GM19025 (cell line): ENCODE measurements around the gene LPIN3.

Experiments
- ATAC-seq: cut with Tn5 transposase; IDR thresholded peaks from one replicate; pipeline ENCODE4 v1.9.1; 2021; ENCODE audit warnings: mild to moderate bottlenecking, low read depth, moderate library complexity; ENCODE audit not compliant: unreplicated experiment

Gene LPIN3

DNA sequence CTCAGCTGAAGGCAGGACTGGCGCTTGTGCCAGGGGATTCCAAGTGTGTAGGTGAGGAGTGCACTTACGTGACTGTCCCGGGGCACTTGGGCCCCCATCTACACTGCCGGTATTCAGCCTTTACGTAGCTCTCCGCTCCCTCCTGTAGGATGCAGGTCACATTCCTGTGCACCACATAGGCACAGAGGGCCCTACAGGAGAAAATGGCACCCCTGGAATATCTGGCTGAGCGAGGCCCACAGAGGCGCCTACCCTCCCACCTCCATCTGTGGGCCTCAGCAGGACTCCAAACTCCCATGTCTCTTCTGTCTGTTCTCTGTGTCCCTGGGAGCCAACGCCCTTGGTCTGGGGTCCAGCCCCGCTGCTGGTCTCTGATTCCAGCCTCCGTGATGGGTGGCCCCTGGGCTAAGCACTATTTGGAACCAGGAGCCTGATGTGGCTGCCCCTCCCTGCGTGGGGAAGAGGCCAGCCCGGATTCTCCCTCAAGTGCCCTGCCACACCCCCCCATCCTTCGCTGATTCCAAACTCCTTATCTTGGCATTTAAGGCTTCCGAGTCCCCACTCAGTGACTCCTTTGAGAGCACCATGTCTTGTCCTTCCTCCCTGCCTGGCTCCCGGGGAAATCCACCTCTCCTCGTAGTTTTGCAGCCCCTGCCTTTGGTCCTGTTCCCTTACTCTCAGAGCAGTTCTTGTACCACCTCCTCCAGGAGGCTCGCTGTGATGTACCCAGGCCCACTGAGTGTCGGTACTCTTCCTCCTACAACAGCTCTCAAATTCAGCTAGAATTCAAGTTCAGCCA lies 24.5 kb downstream of the LPIN3 start:
- no peak for ATAC-seq

DNA sequence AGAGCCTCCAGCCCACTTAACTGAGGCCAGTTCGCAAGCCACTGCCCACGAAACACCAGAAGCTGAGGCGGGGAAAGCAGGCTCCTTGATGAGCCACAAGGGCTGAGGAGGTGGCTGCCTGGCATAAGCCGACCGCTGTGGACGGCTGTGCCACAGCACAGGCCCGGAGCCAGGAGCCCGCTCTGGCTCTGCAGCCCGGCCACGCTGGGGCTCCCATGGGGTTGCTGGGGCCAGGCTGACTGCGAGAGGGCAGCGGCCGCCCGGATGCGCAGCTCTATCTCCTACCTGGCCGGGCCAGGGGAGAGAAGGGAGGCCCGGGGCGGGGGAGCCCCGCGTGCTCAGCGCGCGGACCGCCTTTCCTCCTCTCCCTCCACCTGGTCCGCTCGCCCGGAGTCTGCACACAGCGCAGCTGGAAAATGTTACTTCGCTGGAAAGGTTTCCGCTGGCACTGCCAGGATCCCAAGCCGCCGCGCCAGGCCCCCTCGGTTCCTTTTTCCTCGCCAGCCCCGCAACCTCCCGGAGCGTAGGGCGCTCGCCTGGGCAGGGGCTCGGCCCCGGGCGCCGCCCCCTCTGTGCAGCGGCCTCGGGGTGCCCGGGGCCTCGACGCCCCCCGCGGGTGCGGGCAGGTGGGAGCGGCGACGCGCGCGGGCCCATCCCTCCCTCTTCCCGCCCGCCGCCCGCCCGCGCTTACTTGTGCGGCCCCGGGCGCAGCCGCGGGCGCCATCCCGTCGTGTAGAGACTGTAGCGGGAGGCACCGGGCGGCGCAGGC lies 25.3 kb downstream of the LPIN3 start:
- ATAC-seq = no peak

DNA sequence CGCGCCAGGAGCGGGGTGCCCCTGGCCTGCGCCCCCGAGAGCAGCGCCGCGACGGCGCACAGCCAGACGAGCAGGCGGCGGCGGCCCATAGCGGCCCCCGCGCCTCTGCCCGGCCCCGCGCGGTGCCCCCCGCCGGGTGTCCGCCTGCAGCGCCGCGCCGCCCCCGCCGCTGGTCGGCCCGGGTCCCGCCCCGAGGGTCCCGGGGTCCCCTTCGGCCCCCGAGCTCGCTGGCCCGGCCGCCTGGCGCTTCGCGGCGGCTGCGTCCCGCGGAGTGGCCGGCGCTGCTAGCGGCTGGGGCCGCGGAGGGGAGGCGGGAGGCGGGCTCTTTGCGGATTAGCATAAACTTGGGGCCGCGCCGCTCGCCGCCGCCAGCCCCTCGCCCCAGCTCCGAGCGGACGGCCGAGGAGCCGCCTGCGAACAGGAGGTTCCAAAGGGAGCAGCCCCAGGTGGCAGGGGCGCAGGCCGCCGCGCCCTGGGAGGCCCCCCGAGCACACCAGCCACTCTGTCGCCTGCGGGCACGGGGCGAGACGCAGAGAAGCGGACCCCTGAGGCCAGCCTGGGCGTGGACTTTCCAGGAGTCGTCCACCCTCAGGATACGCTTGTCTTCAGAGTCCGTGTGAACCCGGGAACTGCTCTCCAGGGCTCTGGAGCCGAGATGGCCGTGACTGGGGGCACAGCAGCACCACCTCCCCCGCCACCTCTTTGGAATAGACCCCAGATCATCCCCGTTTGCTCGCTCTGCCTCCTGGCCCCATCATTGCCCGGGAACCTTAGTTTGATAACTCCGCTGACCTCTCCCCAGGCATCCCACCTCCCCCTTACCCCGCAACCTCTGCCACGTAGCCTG lies 26.1 kb downstream of the LPIN3 start, which contains the start of gene EMILIN3:
Gene EMILIN3 (minus strand): TSS at position 273 of the 847 bp plus-strand sequence. CDS start 184 bp downstream, at position 89.
- no peak for ATAC-seq

DNA sequence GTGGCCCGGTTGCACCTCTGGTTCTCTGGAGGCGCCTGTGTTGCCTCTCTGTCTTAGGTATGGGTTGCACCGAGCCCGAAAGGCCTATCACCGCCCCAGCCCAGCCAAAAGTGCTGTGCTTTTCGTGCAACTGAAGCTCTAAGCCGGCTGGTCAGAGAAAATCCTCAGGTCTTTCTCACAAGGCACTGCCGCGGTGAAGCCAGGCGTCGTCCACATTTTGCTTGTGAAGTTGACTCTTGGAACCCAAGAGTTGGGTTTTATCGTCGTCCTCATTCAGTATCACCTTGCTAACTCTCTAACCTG lies 26.7 kb downstream of the LPIN3 start:
- no peak for ATAC-seq

DNA sequence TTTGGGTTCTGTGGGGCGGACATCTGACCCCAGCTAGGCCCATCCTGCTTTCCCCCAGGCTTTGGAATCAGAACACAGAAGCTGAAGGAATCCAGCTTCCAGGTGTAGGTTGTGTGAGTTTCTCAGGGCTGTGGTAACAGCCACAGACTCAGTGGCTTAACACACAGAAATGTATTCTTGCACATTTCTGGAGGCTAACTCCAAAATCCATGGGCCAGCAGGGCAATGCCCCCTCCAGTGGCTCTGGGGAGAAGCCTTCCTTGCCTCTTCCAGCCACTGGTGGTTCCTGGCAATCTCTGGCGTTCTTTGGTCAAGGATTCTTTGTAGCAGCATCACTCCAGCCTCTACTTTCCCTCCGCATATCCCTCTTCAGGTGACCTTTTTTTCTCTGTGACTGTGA lies 27.3 kb downstream of the LPIN3 start:
- ATAC-seq = no peak

DNA sequence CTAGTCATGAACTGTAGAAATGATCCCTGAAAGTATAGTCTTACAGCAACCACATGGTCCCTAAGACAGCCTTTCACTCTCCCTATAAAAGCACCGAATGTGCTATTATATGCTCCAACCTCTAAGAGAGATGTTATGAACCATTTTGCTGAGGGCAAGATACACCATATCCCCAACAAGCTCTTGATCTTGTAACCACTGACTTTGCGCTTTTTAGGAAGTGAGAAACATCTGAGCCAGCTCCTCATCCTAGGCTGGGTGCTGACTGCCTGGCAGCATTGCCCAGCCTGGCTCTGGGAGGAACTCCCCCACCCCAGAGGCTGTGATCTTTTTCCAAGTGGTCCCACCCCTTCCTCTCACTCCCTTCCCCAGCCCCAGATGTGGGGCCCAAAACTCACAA lies 29.1 kb downstream of the LPIN3 start:
- no peak for ATAC-seq

DNA sequence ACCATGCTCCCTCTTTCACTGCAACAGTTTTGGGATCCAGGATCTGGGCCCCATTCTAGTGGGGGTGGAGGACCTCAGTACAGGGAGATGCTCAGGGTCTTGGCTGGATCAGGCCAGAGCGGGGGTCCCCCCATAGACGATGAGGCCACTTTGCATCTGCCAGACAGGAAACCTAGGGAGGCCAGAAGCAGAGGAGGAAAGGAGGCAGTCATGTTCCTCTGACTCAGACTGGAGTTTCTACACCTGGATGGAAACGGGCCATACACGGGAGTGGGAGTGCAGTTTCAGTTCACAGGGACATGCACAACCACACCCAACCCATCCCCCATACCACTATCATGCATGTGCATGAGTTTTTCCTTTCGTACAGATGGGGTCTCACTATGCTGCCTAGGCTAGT lies 29.6 kb downstream of the LPIN3 start:
- no peak for ATAC-seq

DNA sequence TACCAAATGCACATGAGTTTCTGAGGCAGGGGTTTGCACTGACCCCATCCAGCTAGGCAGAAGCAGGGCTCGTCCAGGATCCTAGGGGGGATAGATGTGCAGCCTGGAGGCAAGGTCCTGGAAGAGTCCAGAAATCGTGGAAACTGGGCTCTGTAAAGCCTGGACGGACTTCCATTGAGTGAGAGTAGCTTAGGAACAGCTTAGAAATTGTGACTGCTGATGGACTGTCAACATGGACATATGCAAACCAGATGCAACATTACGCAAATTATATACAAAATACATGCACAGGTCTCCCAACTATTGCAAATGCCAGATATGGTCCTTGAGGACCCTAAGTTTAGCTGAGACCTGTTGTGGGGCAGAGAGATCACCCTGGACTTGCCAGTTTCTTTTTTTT lies 30.8 kb downstream of the LPIN3 start:
- ATAC-seq = no peak

DNA sequence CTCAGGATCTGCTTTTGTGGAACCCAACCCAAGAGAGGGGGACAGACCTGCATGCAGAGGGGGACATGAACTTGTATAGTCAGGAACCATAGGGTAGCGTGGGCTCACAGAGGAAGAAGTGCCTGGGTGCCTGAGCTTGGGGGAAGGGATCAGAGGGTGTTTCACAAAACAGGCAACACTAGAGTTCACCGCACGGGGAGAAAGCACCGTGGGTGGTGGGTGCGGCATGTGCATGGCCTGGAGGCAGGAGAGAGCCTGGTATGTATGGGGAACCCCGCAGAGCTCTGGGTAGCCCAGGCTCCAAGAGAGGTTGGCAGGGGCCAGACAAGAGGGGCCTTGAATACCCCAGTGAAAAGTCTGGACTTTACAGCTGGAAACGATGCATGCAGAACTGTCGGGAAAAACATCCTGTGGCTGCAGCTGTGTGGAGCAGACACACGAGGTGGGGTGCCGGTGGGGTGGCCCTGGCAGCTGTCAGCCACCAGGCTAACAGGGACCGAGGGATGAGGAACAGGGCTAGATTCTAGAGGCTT lies 32.7 kb downstream of the LPIN3 start:
- ATAC-seq = no peak

DNA sequence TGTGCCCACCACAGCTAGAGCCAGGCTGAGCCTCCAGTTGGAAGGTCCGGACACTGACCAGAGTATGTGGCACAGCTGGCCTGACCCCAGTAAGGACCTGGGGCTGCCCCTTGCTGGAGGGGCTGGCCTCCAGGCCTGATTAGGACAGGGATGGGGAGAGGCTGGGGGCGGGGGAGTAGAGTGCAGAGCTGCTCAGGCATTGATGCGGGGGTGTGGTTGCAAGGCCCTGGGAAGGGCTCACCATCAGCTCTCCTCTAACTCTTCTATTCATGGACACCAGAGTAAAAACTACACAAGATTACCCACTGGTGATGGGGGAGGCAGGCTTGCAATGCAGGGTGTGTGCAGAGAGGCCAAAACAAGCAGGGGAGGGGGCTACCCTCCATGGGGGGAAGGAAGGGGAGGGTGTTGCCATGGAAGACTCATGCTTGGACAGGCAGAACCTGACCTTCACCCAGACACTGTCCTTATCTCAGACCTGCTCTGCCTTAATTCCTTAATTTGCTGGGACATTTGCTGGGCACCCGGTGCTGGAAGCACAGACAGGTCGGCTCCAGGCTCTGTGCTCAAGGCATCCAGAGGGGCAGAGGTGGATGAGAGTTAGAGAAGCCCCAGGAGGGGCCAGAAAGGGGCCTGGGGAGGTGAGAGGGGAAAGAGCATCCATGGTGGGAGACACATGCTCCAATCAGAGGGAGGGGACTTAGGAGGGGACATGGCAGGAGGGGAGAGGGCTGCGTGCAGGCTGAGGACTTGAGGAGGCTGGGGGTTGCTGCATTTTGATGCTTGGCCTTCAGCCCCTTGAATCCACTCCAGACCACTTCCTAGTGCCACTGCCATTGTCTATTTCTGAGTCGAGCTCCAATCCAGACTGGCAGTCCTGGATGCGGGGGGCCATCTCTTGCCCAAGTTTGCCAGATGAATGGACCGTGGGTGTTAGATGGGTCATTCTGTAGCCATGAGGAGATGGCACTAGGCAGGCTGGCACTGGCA lies 33.6 kb downstream of the LPIN3 start:
- no peak for ATAC-seq

DNA sequence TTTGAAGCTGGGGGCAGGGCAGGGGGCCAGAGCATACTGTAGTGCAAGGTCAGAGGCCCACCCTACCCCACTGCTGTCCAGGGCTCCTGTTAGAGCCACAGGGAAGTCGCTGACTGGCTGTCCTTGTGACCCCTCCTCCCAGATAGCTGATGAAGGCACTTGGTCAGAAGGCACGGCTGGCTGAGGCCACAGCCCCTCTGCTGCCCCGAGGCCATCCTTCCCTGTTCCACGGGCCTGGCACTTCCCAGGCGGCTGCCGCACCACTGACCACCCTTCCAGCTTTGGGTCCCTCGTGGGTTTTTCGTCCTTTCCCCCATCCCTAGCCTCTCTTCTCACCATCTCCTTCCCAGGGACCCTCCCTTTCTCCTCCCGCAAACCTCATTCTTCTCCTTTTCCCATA lies 35.2 kb downstream of the LPIN3 start:
- no peak for ATAC-seq

DNA sequence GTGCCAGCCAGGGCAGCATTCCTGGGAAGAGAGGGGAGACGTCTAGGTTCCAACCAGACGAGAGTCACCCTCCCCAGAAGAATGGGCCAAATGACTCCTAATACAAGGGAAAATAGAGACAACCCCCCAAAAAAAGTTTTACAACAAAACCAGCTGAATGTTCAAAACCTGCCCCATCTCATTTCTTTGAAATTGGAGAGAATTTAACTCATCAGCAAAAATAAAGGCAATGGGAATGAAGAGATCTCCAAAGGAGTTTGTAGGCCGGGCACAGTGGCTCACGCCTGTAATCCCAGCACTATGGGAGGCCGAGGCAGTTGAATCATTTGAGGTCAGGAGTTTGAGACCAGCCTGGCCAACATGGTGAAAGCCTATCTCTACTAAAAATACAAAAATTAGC lies 35.7 kb downstream of the LPIN3 start:
- no peak for ATAC-seq

DNA sequence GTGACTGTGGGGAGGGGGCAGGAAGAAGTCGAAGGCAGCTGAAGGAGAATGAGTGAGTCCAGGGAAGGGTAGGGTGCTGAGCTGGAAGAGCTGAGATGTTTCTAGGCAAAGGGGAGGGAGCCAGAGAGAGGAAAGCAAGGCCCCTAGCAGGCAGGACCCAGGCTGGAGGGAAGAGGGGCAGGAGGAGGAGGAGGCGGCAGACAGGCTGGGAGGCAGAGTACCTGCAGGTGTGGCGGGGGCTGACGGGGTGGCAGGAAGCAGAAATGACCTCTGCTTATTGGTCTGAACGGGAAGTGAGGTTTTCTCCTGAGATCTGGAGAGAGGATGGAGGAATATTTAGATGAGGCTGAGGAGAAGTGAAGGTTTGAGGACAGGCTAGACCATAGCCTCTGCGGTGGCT lies 36.7 kb downstream of the LPIN3 start:
- ATAC-seq = no peak

DNA sequence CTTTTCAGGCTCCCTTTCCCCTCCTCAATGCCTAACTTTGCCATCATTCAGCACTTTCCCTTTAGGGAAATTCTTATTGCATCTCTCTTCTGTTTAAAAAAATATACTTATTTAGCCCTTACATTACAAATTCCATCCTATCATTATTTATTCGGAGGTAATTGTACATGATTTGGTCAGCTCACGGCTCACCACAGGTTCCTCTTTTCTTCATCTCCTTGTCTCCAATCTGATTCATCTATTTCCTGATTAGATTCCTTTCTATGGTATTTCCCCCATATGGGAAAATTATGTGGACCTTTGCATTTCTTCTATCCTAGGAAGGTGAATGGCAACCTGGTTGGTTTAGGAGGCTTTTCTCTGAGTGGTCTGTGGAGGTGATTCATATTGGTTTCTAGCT lies 38.9 kb downstream of the LPIN3 start:
- ATAC-seq = no peak

DNA sequence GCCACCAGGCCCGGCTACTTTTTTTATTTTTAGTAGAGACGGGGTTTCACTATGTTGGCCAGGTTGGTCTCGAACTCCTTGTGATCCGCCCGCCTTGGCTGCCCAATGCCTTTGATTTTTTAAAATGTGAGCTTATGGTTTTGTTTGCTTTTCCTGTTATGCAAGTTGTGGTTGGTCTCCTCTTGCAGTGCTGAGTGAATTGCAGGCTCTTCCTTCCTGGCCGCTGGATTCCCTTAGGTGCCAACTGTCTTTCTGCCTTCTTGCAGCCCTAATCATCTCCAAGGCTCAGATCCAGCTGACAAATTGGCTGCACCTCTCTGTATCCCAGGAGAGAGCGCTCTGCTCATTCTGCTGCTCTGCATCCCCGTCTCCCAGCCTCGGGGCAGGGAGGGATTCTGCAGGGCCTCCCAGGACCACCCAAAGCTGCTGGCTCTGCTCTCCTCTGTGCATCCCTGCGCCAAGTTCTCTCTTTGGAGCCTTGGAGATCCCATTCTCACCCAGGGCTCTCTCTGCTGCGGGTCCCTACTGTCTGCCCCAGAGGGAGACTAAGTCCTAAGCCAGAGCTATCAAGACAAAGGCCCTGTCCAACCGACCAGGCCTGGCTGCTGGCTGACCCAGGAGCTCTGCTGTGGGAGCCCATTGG lies 40.1 kb downstream of the LPIN3 start:
- no peak for ATAC-seq

DNA sequence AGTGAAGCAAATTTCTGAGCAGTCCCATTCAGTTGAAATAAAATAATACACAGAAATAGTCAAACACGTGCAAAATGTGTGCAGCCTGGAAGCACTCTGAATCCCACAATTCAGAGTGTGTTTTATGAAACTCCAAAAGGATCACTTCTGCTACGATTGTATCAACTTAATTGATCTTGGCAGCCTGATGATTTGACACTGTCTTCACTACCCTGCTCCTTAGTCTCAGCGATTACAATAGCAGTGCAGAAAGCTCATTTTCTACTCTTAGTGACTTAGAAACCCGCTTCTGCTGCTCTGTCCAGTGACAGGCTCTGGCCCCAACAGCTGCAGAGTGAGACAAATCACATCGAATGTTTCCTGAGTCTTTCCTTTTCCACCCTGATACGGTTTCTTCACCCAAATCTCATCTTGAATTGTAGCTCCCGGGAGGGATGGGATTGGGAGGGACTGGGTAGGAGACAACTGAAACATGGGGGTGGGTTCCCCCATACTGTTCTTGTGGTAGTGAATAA lies 42.2 kb downstream of the LPIN3 start:
- ATAC-seq = no peak

DNA sequence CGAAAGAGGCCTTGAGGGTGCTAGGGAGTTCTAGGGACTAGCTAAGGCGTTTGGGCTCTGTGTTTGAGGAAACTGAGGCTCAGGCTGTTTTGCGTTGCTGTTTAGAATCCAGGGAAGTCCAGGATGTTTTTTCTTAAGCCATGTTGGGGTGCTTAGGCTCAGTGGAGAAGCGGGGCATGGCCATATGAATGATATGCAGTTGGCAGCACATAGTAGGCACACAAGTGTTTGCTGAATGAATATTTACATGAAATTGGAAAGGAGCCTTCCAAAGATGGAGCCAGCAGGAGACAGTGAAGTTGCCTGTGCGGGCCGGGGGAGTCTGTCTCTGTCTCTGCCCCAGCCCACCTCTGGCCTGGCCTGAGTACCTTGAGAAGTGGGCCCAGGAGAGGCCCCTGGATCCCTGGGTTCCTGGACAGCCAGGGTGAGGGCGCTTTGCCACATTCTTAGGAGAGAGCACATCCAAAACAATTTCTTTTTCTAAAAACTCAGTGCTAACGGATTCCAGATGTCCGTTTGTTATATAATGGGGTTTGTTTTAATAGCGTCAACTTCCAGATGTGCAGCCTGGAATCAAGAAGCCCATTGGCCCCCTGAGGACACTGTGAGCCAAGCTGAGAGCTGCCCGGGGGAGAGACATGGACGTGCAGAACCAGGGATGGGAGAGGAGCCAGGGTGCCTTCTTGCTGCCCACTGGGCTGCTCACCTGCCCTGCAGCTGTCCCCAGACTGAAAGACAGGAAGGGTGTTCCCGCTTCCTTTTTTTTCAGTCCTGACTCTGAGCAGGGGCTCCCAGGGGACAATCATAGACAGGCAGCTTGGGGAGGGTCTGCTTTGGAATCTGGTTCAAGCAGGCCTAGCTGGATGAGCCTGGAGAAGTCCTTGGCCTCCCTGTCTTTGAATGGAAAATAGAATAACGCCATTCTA lies 46.1 kb downstream of the LPIN3 start:
- ATAC-seq = no peak

DNA sequence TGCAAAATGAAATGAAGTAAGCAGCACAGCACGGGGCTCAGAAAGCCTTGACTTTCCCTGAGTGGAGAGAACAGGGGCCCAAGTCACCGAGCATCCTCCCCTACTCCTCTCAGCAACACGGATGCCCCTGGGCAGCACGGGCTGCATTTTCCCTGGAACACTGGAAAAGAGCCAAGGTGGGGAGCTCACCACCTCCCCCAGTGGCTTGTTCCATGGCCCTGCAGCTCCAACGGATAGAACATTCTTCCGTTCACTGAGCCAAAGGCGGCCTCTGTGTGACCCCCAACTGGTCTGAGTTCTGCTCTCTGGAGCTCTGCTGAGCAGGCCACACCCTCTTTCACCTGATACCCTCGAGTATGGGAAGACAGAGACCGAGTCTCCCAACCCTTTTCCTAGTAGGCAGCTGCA lies 46.8 kb downstream of the LPIN3 start:
- ATAC-seq = no peak
